GM21619 (cell line): ENCODE results near the gene OSBPL10.

Source experiments
- ATAC-seq: cut with Tn5 transposase; IDR thresholded peaks from one replicate; pipeline ENCODE4 v1.9.1; 2021; ENCODE audit not compliant: unreplicated experiment

The OSBPL10 gene

DNA sequence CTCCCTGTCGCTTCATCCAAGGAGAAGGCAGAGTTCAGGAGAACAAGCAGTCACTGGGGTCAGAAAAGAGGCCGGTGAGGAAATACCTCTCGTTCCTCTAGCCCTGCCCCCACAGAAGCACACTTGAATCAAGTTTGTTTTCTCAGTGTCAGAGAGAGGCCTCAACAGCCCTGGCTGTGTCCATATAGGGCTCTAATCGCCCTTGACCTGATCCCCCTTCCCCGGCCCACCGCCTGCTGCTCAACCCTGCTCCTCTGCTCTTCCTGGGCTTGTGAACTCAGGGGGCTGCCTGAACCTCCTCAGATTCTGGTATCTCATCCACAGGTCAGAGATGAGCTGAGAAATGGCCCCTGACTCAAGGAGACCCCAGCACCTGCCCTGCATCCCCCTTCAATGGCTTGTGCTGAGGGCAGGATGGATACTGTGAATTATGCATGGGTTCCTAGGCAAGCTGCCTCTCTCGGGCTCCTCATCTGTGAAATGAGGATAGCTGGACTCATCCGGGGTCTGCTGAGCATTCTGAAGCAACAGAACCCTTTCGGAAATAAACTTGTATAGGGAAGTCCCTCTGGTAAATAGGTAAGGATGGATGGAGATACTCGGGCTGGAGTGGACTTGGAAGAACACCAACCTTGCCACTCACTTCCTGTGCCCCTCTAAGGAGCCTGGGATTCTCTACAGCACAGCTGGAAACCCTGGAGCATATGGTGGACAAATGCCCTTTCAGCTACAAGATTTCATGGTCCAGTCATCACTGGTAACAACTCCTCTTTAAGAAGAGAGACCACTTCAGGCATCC is 300.8 kb downstream of the OSBPL10 start:
- no peak for ATAC-seq

DNA sequence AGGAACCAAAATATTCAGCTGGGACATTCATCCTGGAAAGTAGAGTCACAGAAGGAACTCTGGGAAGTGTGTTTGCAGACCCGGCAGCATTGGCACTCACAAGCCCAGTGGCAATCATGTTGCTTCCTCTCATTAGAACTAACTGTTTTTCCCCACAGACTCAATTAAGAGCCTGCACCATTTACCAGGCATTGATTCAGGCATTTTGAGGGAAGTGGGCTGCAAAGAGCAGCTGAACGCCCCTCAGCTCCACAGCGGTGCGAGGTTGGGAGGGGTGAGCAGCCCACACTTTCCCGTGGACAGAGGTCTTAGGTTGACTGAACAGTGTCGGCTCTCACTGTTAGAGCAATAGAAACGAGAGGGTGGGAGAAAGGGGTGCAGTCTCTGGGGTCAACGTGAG is 304.5 kb downstream of the OSBPL10 start:
- ATAC-seq: no peak

DNA sequence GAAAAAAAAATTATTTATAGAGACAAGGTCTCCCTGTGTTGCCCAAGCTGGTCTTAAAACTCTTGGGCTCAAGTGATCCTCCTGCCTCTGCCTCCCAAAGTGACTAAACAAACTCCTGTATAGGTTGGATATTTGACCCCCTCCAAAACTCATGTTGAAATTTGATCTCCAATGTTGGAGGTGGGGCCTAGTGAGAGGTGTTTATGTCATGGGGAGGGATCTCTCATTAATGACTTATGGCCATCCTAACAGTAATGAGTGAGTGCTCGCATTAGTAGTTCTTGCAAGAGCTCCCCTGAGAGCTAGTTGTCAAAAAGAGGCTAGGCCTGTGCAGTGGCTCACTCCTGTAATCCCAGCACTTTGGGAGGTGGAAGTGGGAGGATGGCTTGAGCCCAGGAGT is 307.1 kb downstream of the OSBPL10 start:
- no peak for ATAC-seq

DNA sequence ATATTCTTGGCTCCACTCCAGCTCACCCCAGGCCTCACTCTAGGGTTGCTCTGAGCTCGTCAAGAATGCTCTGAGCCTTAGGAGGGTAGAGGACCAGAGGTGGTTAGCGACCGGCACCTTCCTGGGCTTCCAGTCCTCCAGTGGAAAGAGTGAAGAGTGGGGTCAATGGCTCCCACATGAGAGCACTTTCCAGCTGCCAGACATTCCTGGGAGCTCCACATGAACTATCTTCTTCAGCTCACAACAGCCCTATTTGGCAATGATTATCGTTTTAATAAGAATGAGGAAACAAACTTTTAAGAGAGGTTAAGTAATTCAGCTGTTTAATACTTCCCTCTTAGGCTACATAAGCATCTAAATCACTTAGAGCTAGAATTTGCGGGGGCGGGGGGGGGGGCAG is 309.1 kb downstream of the OSBPL10 start:
- ATAC-seq: no peak

DNA sequence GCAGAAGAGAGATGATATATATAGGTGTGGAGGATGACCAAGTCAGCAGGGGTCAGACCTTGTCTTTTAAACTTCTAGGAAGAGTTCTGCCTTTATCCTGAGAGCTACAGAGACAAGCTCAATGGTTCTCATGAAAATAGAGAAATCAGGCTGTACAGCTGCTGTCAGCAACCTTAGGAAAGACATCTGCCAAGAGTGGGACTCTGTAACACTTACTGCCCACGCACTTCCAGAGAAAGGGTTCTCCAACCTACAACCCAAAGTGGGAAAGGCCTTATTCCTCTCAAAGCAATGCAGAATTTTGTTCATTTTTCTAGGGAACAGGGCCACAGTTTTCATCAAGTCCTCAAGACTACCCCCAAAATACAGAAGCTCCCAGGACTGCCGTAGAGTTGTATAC is 309.6 kb downstream of the OSBPL10 start:
- ATAC-seq: no peak

DNA sequence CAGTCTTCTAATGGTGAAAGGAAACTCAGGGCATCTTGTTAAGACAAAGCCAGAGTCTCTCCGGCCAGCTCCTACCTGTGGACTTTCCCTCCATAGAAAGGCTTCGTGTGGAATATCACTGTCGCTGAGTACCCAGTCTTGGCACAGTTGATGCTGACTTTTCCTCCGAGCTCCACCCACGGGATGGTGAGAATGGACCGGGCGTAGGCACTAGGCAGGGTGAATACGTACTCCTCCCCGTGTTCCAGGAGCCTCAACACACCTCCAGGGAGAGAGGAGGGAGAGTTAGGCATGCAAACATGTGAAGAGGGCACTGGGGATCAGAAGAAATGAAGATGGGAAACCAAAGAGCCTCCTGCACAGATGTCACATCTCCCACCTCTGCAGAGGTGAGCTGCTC is 310.3 kb downstream of the OSBPL10 start:
- no peak for ATAC-seq

DNA sequence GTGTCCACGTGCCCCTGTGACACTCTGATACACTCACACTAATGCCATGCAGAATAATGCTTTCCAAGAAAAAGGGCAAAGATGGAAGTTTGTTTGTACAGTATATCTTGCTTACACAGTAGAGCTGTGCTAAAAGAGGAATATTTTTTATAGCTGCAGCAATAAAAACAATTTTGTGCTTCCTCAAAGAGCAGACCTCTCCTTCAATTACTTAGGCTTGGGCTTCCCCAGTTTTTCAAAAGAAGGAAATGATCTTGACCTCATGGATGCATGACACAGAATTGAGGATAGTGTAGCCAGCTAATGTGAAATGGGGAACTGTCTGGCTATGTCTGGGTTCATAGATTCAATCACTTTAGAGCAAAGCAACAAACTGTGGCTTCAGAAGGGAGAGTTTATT is 310.9 kb downstream of the OSBPL10 start:
- ATAC-seq: no peak

DNA sequence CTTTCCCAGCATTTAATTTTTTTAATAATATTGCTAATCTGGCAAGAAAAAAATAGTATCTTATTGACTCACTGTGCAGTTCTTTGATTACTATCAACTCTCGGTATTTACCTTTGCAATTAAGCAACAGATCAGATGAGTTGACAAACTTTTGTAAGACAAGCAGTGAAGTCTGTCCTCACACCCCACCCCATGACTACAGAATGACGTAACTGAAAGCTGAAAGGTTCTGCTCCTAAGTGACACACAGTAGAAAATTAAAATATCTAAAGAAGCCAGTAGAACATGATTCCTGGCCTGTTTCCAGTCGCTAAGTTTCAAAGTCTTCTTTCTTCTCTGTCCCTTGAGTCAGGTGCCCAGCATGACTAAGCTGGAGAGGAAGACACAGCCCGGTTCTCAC is 312.8 kb downstream of the OSBPL10 start:
- no peak for ATAC-seq

DNA sequence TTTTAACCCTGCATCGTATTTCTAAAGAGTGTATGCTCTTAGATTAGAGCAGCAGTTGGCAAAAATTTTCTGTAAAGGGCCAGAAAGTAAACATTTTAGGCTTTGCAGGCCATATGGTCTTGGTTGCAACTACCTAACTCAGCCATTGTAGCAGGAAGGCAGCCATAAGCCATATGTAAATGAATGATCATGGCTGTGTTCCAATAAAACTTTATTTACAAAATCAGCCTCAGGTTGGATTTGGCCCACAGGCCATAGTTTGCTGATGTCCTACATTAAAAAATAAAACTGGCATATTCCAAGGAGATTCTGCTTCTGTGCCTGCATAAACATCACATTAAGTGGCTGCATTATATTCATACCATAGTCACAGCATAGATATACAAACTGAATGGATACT is 313.5 kb downstream of the OSBPL10 start:
- no peak for ATAC-seq

DNA sequence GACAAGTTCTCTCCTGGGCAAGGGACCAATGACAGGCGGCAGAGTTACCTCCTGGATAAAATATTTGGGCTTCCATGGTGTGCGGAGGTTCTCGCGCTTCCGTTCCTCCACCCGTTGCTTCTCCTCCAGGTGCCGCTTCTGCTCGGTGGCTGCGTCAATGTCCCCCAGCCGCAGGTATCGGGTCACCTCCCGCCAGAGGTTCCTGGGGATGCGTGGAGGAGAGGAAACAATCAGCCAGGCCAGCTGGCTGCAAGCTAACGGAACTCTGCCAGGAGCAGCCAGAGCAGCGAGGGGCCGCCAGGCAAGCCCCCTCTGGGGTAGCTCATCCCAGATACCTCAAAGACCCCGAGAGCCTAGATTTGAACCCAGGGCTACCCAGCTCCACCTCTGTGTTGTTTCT is 317.0 kb downstream of the OSBPL10 start:
- no peak for ATAC-seq

DNA sequence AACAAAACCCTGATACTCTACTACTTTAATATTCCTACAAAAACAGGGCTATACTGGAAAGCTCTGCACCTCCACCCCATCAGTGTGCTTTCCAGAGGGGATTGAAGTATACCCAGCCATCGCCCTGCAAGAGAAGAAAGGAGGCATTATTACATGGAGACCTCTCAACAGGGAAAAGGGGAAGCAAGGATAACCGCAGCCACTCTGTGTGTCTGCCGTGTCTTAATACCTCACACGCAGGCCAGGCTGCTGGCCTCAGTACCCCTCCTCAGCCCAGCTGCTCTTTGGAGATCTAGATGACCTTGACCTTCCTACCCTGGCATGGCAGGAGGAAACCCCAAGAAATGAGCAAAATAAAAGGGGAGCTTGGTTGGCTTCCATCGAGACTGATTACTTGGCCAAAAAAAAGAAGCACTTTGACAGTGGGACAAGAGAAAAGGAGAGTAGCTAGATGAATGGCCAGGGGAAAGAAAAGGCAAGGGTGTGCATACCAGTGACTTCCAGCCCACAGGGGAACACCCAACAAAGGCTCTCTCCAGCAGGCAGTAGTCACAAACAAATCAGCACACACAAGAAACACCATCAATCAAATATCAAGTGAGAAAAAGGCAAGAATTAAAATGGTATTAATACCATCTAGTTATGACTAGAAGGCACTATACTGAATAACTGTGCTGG is 318.9 kb downstream of the OSBPL10 start:
- ATAC-seq: no peak

DNA sequence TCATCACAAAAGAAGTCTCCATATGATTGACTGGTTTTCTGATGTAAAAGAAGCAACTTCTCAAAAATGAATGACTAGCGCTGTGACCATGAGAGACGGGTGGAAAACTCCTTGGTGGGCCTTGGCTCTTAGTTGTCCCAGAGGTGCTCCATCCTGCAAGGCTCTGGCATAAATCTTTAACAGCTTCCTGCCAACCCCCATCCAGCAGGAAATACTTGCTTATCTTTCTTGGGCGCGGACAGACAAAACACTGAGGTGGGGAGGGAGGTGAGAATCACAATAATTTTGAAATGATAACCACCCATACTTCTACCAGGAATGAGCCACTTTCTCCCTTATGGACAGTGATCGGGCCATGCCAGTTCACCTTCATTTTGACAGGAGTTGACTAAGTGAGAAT is 319.8 kb downstream of the OSBPL10 start:
- ATAC-seq: no peak

DNA sequence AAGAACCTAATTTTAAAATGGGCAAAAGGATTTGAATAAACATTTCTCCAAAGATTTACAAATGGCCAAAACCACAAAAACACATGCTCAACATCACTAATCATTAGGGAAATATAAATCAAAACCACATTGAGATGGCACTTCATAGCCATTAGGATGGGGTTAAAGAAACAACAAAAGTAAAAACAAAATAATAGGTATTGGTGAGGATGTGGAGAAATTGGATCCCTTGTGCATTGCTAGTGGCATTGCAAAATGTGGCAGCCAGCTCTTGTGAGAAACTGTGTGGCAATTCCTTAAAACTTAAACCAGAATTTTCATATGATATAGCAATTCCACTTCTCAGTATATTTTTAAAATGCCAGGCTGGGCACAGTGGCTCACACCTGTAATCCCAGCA is 321.8 kb downstream of the OSBPL10 start:
- ATAC-seq: no peak

DNA sequence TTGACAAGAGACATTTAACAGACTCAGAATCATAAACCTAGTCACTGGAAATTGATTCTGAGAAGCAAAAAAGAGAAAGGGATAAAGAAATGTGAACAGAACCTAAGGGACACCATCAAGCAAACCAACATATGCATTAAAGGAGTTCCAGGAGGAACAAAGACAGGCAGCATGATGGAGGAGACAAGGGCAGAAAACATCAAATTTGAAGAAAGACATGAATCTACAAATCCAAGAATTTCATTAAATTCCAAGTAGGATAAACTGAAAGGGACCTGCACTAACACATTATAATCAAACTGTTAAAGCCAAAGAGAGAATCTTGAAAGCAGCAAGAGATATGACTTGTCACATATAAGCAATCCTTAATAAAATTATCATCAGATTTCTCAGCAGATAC is 326.1 kb downstream of the OSBPL10 start:
- no peak for ATAC-seq

DNA sequence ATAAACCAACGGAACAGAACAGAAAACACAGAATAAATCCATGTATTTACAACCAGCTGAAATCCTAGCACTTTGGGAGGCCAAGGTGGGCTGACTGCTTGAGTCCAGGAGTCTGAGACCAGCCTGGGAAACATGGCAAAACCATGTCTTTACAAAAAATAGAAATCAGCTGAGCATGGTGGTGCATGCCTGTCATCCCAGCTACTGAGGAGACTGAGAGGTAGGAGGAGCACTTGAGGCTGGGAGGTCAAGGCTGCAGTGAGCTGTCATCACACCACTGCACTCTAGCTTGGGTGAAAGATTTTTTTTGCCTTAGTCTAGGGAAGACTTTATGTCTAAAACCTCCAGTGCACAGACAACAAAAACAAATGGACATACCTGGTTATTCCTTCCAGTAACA is 327.6 kb downstream of the OSBPL10 start:
- ATAC-seq: no peak

DNA sequence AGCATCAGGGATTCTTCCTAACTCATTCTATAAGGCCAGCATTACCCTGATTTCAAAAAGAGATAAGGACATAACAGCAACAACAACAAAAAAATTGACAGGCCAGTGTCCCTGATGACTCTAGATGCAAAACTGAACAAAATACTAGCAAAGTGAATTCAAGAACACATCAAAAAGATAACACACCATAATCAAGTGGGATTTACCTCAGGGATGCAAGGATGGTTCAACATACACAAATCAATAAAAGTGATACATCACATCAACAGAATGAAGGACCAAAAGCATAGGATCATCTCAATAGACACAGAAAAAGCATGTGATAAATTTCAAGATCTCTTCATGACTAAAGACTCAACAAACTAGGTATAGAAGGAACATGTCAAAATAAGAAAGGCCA is 328.8 kb downstream of the OSBPL10 start:
- ATAC-seq: no peak

DNA sequence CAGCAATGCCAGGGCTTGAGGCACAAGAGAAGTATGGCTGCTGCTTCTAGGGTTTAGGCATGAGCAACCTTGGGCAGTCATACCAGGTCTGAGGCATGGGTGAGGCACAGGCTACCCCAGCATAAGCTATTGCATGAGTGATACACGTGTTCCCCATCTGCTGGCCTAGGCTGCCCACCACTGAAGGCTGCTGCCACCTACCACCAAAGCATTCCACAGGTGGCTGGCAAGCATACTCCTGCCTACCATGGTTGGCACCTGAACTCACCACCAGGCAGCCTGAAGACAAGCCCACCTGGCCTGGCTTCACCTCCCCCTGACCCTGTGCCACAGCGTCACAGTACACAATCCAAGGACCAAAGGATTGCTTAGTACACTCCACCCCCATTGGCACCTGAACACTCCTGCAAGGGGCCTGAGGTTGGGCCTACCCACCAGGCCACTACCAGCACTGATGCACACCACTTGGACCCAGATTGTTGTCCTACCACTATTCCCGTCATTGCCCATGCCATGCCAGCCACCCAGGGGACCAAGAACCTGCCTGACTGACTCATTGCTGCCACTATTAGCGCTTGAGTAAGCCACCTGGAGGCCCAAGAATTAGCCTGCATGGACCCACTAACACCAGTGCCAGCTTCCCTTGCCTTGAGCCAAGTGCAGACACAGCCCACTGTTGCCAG is 332.6 kb downstream of the OSBPL10 start:
- no peak for ATAC-seq

DNA sequence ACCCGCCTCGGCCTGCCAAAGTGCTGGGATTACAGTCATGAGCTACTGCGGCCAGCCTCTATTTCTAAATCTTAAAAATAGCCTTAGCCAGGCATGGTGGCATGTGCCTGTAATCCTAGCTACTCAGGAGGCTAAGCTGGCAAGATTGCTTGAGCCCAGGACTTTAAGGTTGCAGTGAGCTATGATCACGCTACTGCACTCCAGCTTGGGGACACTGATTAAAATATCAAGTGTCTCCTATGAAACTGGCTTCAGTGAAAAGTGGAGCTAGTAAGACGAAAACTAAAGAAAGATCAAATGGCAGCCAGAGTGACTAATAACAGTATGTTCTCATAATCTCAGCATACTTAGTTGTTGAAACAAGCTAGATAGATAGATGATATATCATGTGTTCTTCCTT is 335.8 kb downstream of the OSBPL10 start:
- no peak for ATAC-seq

DNA sequence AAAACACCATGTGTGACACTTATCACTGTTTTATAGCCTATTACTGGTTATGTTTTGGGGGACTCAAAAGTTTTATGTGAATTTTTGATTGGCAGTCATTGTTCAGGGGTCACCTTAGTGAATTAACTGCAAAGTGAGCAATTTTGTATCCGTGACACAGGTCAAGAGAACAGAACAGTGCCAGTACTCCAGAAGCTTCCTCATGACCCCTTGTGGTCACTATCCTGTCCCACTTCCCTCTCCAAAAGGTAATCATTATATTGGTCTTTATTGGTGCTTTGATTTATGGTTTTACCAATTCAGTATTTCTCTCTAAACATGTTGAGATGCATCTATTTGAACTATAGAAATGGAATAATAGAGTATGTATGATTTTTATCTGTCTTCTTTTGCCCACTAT is 341.2 kb downstream of the OSBPL10 start:
- no peak for ATAC-seq

DNA sequence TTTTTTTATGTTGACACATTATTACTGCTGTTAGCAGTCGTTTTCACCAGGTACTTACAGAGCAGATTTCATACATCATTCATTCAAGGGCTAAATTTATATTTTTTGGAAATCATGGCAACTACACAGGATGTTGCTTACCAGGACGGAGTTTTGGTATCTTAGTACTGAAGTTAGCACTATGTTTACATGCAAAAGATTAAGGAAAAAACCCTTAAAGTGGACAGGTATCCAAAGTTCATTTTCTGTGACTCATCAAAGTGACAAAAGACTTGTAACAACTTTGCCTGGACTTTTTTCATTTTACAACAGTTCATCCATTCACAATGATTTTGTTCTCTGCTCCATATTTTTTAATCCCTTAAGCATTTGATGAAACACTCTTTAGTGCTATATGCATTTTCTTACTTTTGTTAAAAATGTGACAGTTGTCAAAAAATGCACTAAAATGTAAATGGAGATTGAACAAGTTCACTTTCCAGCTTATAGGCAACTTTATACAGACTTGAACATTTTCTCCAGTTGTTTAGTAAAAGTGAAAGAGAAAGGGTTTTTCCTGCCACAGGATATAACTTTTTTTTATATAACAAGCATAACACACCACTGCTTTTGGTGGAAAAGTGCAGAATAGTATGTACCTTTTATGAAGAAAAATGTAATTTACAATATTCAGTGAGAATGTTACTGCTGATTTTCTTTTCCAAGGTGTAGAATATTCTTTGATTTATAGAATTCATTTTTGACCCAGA is 344.2 kb downstream of the OSBPL10 start:
- no peak for ATAC-seq

DNA sequence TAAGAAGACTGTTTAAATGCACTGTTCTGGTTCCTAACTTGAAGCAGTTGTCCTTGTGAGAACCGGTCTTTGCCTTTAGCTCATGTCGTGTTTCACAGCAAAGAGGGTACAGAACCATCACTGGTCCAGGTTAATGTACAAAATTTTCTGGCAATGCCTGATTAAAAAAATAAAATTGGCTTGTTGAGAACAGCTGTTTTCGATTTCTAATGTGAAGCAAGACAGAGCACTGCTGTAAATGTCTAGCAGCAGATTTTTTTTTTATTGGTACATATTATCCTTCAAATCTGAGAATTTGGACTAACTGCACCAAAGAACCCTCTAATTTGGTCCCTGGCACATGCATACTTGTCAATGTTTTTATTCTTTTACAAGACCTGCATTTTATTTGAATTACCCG is 345.0 kb downstream of the OSBPL10 start:
- no peak for ATAC-seq

DNA sequence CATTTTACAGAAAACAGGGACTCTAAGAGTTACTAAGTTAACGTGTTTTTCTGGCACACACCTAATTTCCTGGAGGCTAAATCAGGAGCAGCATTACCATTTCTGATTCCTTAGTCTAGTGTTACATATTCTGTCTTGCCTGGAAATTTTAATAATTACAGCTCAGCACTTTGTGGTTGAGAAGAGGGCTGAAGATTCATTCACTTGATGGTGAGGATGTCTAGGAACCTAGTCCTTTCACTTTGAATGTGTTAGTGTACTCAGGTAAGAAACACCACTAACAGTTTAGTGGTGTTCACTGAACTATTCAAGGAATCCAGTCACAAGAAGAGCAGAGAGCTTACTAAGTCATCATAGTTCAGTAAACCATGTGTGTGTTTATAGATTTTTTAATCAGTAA is 345.5 kb downstream of the OSBPL10 start:
- no peak for ATAC-seq
